OCI-LY7 (cell line): ENCODE data around the gene ZIC4.

ENCODE experiments used
- CTCF ChIP-seq: fragments of 200-600 bp; sonication (generic); conservative IDR thresholded peaks from 2 replicates; pipeline ENCODE4 v1.5.1; 2014; ENCODE audit warnings: mild to moderate bottlenecking, antibody characterized with exemption, low read length, moderate library complexity, mixed read lengths
- EZH2phosphoT487 ChIP-seq: fragments of 200-600 bp; sonication (generic); IDR thresholded peaks from 2 replicates; pipeline ENCODE4 v1.6.1; 2018; ENCODE audit warnings: low read depth, borderline replicate concordance, mild to moderate bottlenecking, mixed run types, antibody characterized with exemption, low read length, moderate library complexity, mixed read lengths

DNA sequence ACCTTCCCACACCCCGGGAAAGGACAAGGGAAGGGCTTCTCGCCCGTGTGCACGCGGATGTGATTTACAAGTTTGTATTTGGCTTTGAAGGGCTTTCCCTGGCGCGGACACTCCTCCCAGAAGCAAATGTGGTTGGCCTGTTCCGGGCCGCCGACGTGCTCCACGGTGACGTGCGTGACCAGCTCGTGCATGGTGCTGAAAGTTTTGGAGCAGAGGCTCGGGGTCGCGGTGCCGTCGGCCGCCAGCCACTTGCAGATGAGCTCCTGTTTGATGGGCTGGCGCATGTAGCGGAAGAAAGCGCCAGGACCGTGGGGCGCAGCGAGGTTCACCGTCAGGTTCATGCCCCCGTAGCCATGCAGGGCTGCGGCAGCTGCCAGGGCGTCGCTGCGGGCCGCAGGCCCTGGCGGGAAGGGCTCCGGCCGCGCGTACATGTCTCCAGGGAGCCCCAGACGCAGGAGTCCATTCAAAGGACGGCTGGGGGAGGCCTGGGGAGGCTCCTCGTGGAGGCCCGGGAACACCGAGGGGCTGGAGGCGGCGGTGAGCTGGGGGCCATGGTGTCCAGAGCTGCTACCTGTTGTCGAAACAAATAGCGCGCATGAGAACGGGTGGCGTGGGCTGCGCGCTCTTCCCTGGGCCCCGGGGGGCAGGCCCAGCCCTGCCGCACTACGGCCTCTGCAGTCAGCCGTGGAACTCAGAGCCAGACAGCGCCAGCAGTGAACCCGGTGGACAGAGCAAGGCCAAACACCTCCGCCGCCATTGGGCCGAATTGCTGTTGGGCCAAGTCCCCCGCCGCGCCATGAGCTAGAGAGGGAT lies 10.2 kb downstream of the ZIC4 start:
- TF ChIP-seq CTCF (no peak), EZH2phosphoT487 (no peak)
